Measurements from ENCODE around the gene KCTD20. TPM values are rescaled to one million over a fixed set of nuclear protein-coding genes. Genes with fewer than 3 reads are reported as not detected.

The KCTD20 gene
- total and polyA plus RNA-seq, 8 donors: 8.8 to 21.7 (median 10.1) TPM

- no peaks in the 10 kb centered on the region for H3K36me3 ChIP-seq
- WGBS, 2 donors: 0% methylated on average over 51 of the region's 51 CpGs
- intact Hi-C loops (cut with DNase I): no loop called here
- H3K27ac ChIP-seq: peak overlapping the region; percentile 62 to 78 (median 70)
- H3K4me1 ChIP-seq: peaks cover 0 to 3% (median 0%) of the 10 kb centered on the region in 3 donors
- H3K4me3 ChIP-seq: peak overlapping the region; percentile 8 to 57 (median 38)
- peak in 3 of 4 donors; percentile 33 to 60 (median 48) for TF ChIP-seq CTCF (IDR thresholded peaks at IDR 0.05)
- ATAC-seq (peak; percentile 98 to 100 (median 100)), FAIRE-seq (peak; percentile 79), DNase-seq (peak; percentile 97 to 99 (median 98))
- no peaks in the 10 kb centered on the region for H3K27me3 ChIP-seq
- no peaks in the 10 kb centered on the region for H3K9me3 ChIP-seq
These were observed 19.5 kb upstream of the KCTD20 start for GRCh38 chr6:36423101-36423824.

GRCh38 chr6:36426622-36427021, 16.2 kb upstream of the KCTD20 start:
- 89 to 91% methylated on average over 3 of the region's 3 CpGs for WGBS, 2 donors
- Histone ChIP-seq H3K27ac (no peak overlapping the region), H3K36me3 (no peaks in the 10 kb centered on the region), H3K9me3 (no peaks in the 10 kb centered on the region), H3K4me3 (no peak overlapping the region), H3K4me1 (peaks cover 0 to 3% (median 0%) of the 10 kb centered on the region in 3 donors), H3K27me3 (no peaks in the 10 kb centered on the region)
- intact Hi-C loops (cut with DNase I): no loop called here
- ATAC-seq (no peak), DNase-seq (no peak), FAIRE-seq (no peak)
- no peak for TF ChIP-seq CTCF (IDR thresholded peaks at IDR 0.05)

- intact Hi-C loops (cut with DNase I): no loop called here
- FAIRE-seq (no peak), DNase-seq (no peak), ATAC-seq (no peak)
- H3K4me1 ChIP-seq: no peaks in the 10 kb centered on the region
- no peaks in the 10 kb centered on the region for H3K27me3 ChIP-seq
- 71 to 98% methylated on average over 4 of the region's 4 CpGs for WGBS, 2 donors
- no peak for TF ChIP-seq CTCF (IDR thresholded peaks at IDR 0.05)
- H3K9me3 ChIP-seq: no peaks in the 10 kb centered on the region
- H3K4me3 ChIP-seq: no peak overlapping the region
- no peaks in the 10 kb centered on the region for H3K36me3 ChIP-seq
- no peak overlapping the region for H3K27ac ChIP-seq
These were observed 13.9 kb upstream of the KCTD20 start for GRCh38 chr6:36428911-36429310.

- H3K9me3 ChIP-seq: no peaks in the 10 kb centered on the region
- FAIRE-seq: no peak
- no peaks in the 10 kb centered on the region for H3K27me3 ChIP-seq
- DNase-seq: no peak
- no peaks in the 10 kb centered on the region for H3K36me3 ChIP-seq
- no peak for TF ChIP-seq CTCF (IDR thresholded peaks at IDR 0.05)
- intact Hi-C loops (cut with DNase I): no loop called here
- H3K4me3 ChIP-seq: no peak overlapping the region
- no peaks in the 10 kb centered on the region for H3K4me1 ChIP-seq
- no peak for ATAC-seq
- 73% methylated on average over 2 of the region's 2 CpGs for WGBS, 2 donors
- H3K27ac ChIP-seq: no peak overlapping the region
These were observed 12.4 kb upstream of the KCTD20 start for GRCh38 chr6:36430351-36430750.

- no peak overlapping the region for H3K4me3 ChIP-seq
- H3K9me3 ChIP-seq: no peaks in the 10 kb centered on the region
- ATAC-seq (no peak), FAIRE-seq (no peak), DNase-seq (no peak)
- H3K36me3 ChIP-seq: no peaks in the 10 kb centered on the region
- no peaks in the 10 kb centered on the region for H3K4me1 ChIP-seq
- intact Hi-C loops (cut with DNase I): no loop called here
- no peak overlapping the region for H3K27ac ChIP-seq
- no peak for TF ChIP-seq CTCF (IDR thresholded peaks at IDR 0.05)
- no peaks in the 10 kb centered on the region for H3K27me3 ChIP-seq
- 62 to 77% methylated on average over 4 of the region's 4 CpGs for WGBS, 2 donors
These were observed 11.6 kb upstream of the KCTD20 start for GRCh38 chr6:36431197-36431596.
